Activated T-helper 2 cell treated with anti-CD3 and anti-CD28 coated beads, Interferon-gamma antibody, Interleukin-2, Interleukin-4, amounts not matched to agents 10 μg/mL and 5 μg/mL and 100 μg/mL, durations not matched to agents 14 hours and 24 hours and 36 hours (primary cell): ENCODE measurements around the gene PRPF40B. TPM values are rescaled to one million over a fixed set of nuclear protein-coding genes. Genes with fewer than 3 reads are reported as not detected.
A peak's percentile ranks its signal among the peaks of the same experiment; 100 is the strongest.

ENCODE experiments used
- DNase-seq: peaks from one replicate; pipeline ENCODE4 v3.0.0; 2021; ENCODE audit warnings: low spot score
- H3K27ac Mint-ChIP-seq: one replicate; pipeline ENCODE4 v1.8.0; 2021; ENCODE audit warnings: mixed read lengths
- H3K27me3 Mint-ChIP-seq: one replicate; pipeline ENCODE4 v1.8.0; 2021; ENCODE audit warnings: low read depth, mixed read lengths
- H3K36me3 Mint-ChIP-seq: one replicate; pipeline ENCODE4 v1.8.0; 2021; ENCODE audit warnings: low read depth, mixed read lengths
- H3K4me1 Mint-ChIP-seq: one replicate; pipeline ENCODE4 v1.8.0; 2021; ENCODE audit warnings: low read depth, mixed read lengths
- H3K4me3 Mint-ChIP-seq: one replicate; pipeline ENCODE4 v1.8.0; 2021; ENCODE audit warnings: low read depth, mild to moderate bottlenecking, moderate library complexity, mixed read lengths
- H3K9me3 Mint-ChIP-seq: one replicate; pipeline ENCODE4 v1.8.0; 2021; ENCODE audit warnings: mixed read lengths
- intact Hi-C: fragments of 100-400 bp; cut with micrococcal nuclease; formaldehyde crosslinking; loops from one replicate; pipeline ENCODE4 v1.15.1; 2023
- total RNA-seq: library from RNA; stranded (reverse); gene quantifications from 2 replicates; pipeline ENCODE4 v1.2.3, GENCODE V29; 2022

Gene PRPF40B
- total RNA-seq, 1 donor from 2014 or later, result 13.3 TPM

DNA sequence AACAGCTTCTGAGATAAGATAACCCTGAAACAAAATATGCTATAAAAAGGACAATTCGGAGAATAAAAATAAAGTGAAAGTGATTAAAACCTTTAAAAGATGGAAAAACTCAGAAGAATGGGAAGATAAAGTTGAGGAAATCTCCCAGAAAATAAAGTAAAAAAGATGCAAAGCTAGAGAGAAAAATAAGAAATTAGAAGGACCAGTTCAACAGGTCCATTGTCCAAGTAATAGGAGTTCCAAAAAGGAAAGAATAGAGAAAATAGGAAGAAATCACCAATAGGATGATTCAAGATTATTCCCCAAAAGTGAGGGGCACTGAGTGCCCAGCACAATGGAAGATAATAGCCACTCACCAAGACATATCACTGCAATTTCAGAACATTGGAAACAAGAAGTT, 4.8 kb upstream of the PRPF40B start:
- Mint-ChIP-seq H3K4me1 (peaks cover 18% of the 10 kb centered on the region), H3K27me3 (peaks cover 35% of the 10 kb centered on the region), H3K36me3 (no peaks in the 10 kb centered on the region)

GRCh38 chr12:49619286-49619685, 4.1 kb upstream of the PRPF40B start:
- intact Hi-C loops, result no loop called here
- H3K27me3 Mint-ChIP-seq, result peaks cover 35% of the 10 kb centered on the region
- H3K36me3 Mint-ChIP-seq, result no peaks in the 10 kb centered on the region
- peaks cover 12% of the 10 kb centered on the region for H3K9me3 Mint-ChIP-seq
- peaks cover 22% of the 10 kb centered on the region for H3K4me1 Mint-ChIP-seq
- H3K27ac Mint-ChIP-seq, result no peak overlapping the region
- H3K4me3 Mint-ChIP-seq, result no peak overlapping the region
- DNase-seq, result no peak

More for the DNA sequence above, 4.8 kb upstream of the PRPF40B start:
- Mint-ChIP-seq H3K27ac (no peak overlapping the region), H3K9me3 (peaks cover 15% of the 10 kb centered on the region), H3K4me3 (no peak overlapping the region)
- no peak for DNase-seq
- intact Hi-C loops, result no loop called here

DNA sequence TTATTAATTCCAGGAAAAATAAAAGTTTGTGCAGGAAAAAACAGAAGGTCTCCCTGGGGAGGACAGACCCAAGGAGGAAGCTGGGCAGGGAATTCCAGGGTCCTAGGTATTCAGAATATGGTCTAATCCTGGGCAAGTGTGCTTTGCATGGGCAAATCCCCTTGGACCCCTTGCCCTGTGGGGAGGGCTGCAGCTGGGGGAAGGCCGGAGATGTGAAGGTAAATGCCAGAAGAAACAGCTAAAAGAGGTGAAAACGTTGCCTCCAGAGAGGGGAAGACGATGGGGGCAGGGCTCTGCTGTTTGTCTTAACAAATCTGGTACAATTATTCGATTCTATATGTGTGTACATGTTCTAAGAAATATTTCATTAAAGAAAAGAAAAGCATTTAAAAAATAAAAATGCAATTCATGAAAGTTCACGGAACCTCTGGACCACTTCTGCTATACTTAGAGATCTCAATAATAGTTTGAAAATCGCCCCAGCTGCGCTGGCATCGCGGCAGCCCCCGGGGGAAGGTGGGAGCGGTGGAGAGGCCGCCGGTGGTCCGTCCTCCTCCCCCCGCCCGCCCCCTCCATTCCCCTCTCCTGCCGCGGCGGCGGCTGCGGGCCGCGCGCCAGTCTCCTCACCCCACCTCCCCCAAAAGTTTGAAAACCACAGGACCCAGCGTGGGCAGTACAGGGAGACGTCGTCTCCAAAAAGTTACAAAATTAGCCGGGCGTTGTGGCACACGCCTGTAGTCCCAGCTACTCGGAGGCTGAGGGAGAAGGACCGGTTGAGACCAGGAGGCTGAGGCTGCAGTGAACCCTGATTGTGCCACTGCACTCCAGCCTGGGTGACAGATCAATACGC, 1.5 kb upstream of the PRPF40B start:
- Mint-ChIP-seq H3K4me3 (peak overlapping the region; percentile 80), H3K9me3 (no peaks in the 10 kb centered on the region), H3K27me3 (peaks cover 29% of the 10 kb centered on the region), H3K36me3 (no peaks in the 10 kb centered on the region), H3K4me1 (peaks cover 22% of the 10 kb centered on the region), H3K27ac (no peak overlapping the region)
- intact Hi-C loops, result loop anchor here (5.0 kb wide), 1 partner anchor 55 kb away; the partner anchor contains the start of gene MCRS1
- DNase-seq, result no peak

GRCh38 chr12:49622501-49623141, 740 bp upstream of the PRPF40B start:
- H3K27ac Mint-ChIP-seq, result peak overlapping the region; percentile 34

DNA sequence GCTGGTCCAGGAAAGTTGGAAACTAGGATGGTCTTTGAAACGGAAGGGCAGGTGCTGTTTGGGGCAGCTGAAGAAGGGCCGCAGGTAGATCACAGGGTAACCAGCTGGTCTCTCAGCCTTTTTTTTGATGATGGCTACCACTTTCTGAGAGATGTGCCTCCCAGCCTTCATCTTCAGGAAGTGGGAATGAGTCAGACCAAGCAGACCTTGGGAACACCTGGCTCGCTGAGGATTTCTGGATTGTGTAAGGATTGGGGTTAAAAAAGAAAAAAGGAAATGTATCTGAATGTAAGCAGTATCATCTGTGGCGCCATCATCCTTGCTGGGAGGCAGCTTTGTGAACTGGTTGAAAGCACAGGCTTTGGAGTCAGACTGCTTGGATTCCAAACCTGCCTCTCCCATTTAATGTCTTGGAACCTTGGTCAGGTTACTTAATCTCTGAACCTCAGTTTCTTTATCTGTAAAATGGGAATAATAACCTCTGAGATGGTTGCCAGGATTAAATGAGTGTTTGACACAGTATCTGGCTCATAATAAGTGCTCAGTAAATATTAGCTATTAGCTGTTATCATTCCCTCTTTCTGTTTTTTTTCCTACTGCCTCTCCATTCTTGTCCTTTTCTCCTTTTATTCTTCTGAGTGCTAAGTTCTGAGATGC, 1.7 kb downstream of the PRPF40B start:
- intact Hi-C loops, result loop anchor here (5.0 kb wide), 1 partner anchor 58 kb away; the partner anchor contains the start of gene MCRS1
- peak overlapping the region; percentile 69 for H3K4me3 Mint-ChIP-seq
- H3K9me3 Mint-ChIP-seq, result no peaks in the 10 kb centered on the region
- peaks cover 12% of the 10 kb centered on the region for H3K27me3 Mint-ChIP-seq
- H3K4me1 Mint-ChIP-seq, result peaks cover 25% of the 10 kb centered on the region
- DNase-seq, result no peak
- no peaks in the 10 kb centered on the region for H3K36me3 Mint-ChIP-seq
- H3K27ac Mint-ChIP-seq, result peak overlapping the region; percentile 25

More at GRCh38 chr12:49622501-49623141, 740 bp upstream of the PRPF40B start:
- intact Hi-C loops, result loop anchor here (5.0 kb wide), 1 partner anchor 55 kb away; the partner anchor contains the start of gene MCRS1
- H3K27me3 Mint-ChIP-seq, result peaks cover 28% of the 10 kb centered on the region
- no peaks in the 10 kb centered on the region for H3K36me3 Mint-ChIP-seq
- no peaks in the 10 kb centered on the region for H3K9me3 Mint-ChIP-seq
- peaks cover 21% of the 10 kb centered on the region for H3K4me1 Mint-ChIP-seq
- peak overlapping the region; percentile 80 for H3K4me3 Mint-ChIP-seq
- DNase-seq, result peak; percentile 60

- Mint-ChIP-seq H3K27ac (no peak overlapping the region), H3K4me3 (no peak overlapping the region), H3K27me3 (peaks cover 3% of the 10 kb centered on the region), H3K9me3 (no peaks in the 10 kb centered on the region), H3K36me3 (no peaks in the 10 kb centered on the region), H3K4me1 (peaks cover 23% of the 10 kb centered on the region)
- intact Hi-C loops, result no loop called here
- DNase-seq, result no peak
Measured at GRCh38 chr12:49626169-49626835, 2.9 kb downstream of the PRPF40B start.

- intact Hi-C loops, result no loop called here
- Mint-ChIP-seq H3K27ac (no peak overlapping the region), H3K4me3 (no peak overlapping the region), H3K36me3 (no peaks in the 10 kb centered on the region), H3K27me3 (peaks cover 2% of the 10 kb centered on the region), H3K9me3 (no peaks in the 10 kb centered on the region), H3K4me1 (peaks cover 20% of the 10 kb centered on the region)
- no peak for DNase-seq
Measured at GRCh38 chr12:49626836-49627235, 3.5 kb downstream of the PRPF40B start.

GRCh38 chr12:49627752-49628360, 4.5 kb downstream of the PRPF40B start:
- no peaks in the 10 kb centered on the region for H3K36me3 Mint-ChIP-seq
- no peak for DNase-seq
- peaks cover 16% of the 10 kb centered on the region for H3K4me1 Mint-ChIP-seq
- no peak overlapping the region for H3K27ac Mint-ChIP-seq
- peaks cover 2% of the 10 kb centered on the region for H3K27me3 Mint-ChIP-seq
- no peak overlapping the region for H3K4me3 Mint-ChIP-seq
- H3K9me3 Mint-ChIP-seq, result no peaks in the 10 kb centered on the region
- intact Hi-C loops, result no loop called here

DNA sequence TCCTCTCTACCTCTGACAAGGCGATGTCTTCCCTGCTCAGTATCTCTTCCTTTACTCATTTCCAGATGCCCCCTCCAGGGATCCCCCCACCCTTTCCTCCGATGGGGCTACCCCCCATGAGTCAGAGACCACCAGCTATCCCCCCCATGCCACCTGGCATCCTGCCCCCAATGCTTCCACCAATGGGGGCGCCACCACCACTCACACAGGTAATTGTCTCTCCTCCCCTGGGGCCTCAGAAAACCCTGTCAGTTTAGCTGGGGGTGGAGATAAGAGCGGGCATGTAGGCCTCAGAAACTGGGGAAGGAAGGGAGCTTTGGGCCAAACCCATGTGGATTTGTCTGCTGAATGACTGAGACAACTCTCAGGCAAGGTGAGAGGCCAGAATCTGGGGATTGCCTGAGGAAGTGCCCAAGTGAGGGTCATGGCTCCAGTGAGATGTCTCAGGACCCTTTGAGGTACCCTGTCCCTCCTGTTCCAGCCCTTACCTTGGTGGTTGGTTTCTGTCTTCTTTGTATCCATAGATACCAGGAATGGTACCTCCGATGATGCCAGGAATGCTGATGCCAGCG, 8.1 kb downstream of the PRPF40B start:
- peaks cover 2% of the 10 kb centered on the region for H3K27me3 Mint-ChIP-seq
- no peaks in the 10 kb centered on the region for H3K36me3 Mint-ChIP-seq
- intact Hi-C loops, result no loop called here
- no peak overlapping the region for H3K4me3 Mint-ChIP-seq
- no peak for DNase-seq
- H3K27ac Mint-ChIP-seq, result no peak overlapping the region
- no peaks in the 10 kb centered on the region for H3K9me3 Mint-ChIP-seq
- H3K4me1 Mint-ChIP-seq, result peaks cover 4% of the 10 kb centered on the region

- no peak overlapping the region for H3K27ac Mint-ChIP-seq
- H3K4me1 Mint-ChIP-seq, result peaks cover 10% of the 10 kb centered on the region
Measured at GRCh38 chr12:49632401-49632800, 9.0 kb downstream of the PRPF40B start.

GRCh38 chr12:49632986-49633702, 9.8 kb downstream of the PRPF40B start:
- intact Hi-C loops, result no loop called here
- Mint-ChIP-seq H3K4me3 (no peak overlapping the region), H3K27ac (no peak overlapping the region)

More at GRCh38 chr12:49632401-49632800, 9.0 kb downstream of the PRPF40B start:
- intact Hi-C loops, result no loop called here
- Mint-ChIP-seq H3K4me3 (no peak overlapping the region), H3K36me3 (no peaks in the 10 kb centered on the region), H3K27me3 (peaks cover 2% of the 10 kb centered on the region), H3K9me3 (no peaks in the 10 kb centered on the region)
- no peak for DNase-seq

More at GRCh38 chr12:49632986-49633702, 9.8 kb downstream of the PRPF40B start:
- H3K4me1 Mint-ChIP-seq, result peaks cover 10% of the 10 kb centered on the region
- H3K27me3 Mint-ChIP-seq, result peaks cover 2% of the 10 kb centered on the region
- no peak for DNase-seq
- H3K36me3 Mint-ChIP-seq, result no peaks in the 10 kb centered on the region
- no peaks in the 10 kb centered on the region for H3K9me3 Mint-ChIP-seq
